NCI-H187 (cell line): ENCODE measurements around the gene NCR2.

Experiments used
- DNase-seq, 2 experiments: peaks; one replicate each; lab custom pipeline; 2025; lab: John Stamatoyannopoulos, UW

Gene NCR2

DNA sequence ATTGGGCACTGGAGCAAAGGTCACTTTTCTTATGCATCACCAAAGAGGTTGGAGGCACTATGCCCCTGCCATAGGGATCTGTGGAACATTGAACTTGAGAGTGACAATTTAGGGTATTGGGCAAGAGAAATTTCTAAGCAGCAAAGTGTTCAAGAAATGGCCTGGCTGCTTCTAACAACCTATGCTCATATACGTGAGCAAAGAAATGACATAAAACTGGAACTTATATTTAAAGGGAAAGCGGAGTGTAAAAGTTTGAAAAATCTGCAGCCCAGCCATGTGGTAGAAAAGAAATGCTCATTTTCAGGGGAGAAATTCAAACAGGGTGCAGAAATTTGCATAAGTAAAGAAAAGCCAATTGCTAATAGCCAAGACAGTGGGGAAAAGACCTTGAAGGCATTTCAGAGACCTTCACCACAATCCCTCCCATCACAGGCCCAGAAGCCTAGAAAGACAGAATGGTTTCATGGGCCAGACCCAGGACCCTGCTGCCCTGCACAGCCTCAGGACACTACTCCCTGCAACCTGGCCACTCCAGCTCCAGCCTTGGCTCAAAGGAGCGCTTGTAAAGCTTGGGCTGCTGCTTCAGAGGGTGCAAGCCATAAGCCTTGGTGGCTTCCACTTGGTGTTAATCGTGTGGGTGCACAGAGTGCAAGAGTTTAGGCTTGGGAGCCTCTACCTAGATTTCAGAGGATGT lies 24.4 kb downstream of the NCR2 start:
- DNase-seq, result no peak

DNA sequence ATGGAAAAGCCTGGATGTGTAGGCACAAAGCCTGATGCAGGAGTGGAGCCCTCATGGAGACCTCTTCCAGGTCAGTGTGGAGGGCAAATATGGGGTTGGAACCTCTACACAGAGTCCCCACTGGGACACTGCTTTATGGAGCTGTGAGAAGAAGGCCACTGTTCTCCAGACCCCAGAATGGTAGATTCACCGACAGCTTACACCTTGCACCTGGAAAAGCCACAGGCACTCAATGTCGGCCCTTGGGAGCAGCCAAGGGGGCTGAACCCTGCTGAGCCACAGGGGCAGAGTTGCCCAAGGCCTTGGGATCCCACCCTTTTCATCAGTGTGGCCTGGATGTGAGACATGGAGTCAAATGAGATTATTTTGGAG lies 24.9 kb downstream of the NCR2 start:
- DNase-seq, result no peak

DNA sequence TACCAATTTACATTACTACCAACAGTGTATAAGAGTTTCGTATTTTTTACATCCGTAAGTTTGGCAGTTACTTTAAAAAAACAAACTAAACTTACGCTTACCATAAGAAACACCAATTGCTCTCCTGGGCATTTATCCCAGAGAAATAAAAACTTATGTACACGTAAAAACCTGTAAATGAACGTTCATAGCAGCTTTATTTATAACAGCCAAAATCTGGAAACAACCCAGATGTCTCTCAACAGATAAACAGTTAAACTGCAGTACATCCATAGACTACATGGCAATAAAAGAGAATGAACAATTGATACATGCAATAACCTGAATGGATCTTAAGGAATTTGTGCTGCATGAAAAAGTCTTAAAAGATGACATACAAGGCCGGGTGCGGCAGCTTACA lies 30.7 kb downstream of the NCR2 start:
- DNase-seq, result no peak

DNA sequence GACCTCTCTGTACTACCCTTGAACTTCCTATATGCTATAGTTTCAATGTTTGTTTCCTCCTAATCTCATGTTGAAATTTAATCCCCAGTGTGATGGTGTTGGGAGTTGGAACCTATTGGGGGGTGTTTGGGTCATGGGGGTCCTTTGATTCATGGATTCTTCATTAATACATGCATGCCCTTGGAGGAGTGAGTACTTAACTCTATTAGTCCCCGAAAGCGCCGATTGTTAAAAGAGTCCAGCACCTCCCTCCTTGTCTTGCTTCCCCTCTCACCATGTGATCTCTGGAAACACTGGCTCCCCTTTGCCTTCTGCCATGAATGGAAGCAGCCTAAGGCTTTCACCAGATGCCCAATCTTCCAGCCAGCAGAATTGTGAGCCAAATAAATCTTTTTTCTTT lies 31.7 kb downstream of the NCR2 start:
- DNase-seq, result no peak

DNA sequence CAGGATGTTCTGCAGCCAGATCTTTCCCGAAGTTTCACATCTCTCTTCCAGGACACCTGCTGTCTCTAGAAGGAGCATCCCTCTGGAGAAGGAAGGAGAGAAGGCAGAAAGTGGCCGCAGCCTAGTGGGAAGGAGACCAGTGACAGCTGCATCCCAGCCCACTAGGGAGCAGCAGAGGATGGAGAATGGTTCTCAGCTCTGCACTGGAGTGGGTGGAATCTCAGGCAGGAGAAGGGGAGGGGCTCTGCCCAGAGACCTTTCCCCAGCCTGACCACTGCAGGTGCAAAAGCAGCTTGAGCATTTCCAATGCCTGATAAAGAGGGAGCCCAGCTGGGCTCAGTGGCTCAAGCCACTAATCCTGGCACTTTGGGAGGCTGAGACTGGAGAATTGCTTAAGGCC lies 32.3 kb downstream of the NCR2 start:
- peak; percentile 36 to 52 for DNase-seq

DNA sequence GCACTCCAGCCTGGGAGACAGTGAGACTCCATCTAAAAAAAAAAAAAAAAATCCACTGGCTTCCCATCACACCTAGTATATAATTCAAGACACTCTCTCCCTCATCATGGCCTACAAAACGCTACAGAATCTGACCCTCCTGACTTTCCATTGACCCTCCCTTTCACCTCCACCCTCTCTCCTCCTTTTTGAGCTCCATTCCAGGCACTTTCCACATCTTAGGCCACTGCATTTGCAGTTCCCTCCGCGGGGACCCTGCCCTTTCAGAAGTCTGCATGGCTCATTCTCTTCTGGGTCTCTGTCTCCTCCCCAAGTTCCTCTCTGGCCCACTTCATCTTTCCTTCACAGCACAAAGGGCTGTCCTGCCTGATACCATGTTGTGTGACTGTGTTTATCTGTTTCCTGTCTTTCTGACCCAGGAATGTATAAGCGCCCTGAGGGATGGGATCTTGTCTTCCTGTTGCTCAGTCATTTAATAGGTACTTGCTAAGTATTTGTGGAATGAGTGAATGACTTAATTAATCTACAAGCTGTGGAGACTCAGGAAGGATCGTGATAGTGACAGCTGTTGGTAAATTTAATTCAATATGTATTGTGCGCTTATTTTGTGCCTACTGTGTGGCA lies 35.2 kb downstream of the NCR2 start:
- no peak for DNase-seq

DNA sequence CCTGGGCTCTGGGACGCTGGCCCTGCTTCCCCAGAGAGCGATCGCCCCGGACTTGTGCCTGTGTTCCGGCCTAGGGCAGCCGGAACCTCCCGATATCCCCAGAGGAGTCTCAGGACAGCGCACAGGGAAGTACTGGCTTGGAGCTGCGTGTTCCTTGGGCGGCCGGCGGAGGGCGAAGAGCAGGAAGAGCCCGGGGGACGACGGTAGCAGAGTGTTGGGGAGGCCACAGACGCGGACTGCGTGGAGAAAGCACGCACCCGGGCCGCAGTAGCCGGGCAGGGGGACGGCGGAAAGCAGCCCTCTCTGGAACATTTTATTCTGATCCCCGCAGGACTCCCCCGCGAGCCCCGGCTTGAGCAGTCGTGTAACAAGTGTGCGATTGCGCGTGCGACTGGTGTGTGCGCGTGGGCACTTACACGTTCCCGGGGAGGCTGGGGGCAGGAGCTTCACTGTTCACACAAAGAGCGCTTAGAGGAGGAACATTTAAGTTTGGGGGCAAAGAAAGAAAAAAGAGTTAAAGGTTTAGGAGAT lies 36.1 kb downstream of the NCR2 start:
- DNase-seq, result no peak

DNA sequence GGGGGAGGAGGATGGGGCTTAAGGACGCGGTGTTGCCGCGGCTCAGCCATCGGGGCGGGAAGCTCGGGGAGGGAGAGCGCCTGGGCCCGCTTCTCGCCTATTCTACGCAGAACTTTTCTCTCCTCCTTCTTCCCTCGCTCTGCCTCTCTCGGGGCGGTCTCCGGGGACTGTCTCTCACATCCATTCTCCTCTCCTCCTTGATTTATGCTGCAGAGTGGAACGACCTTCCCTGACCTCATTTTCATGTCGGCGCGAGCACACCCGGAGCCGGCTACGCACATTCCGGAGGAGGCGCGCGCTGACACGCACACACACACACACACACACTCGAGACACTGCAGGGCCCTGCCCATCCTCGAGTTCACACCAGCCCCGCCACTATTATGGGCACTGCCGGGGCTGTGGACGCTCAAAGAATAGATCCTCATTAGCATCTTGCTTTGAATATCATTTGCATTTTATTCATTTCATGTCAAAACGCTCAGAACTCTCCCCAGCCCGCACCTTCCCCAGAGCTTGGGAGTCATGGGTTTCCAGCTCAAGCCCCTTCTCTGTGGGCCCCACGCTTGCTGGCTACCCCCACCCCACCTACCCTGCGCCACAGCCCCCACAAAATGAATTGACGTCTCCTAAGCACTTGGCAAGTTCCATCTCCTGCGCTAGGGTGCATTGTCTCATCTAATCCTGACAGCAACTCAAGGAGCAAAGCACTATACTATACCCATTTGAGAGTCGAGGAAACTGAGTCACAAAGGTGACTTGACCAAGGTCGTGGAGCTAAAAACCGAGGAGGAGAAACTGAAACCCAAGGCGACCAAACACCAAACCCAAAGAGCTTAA lies 36.8 kb downstream of the NCR2 start:
- no peak for DNase-seq

DNA sequence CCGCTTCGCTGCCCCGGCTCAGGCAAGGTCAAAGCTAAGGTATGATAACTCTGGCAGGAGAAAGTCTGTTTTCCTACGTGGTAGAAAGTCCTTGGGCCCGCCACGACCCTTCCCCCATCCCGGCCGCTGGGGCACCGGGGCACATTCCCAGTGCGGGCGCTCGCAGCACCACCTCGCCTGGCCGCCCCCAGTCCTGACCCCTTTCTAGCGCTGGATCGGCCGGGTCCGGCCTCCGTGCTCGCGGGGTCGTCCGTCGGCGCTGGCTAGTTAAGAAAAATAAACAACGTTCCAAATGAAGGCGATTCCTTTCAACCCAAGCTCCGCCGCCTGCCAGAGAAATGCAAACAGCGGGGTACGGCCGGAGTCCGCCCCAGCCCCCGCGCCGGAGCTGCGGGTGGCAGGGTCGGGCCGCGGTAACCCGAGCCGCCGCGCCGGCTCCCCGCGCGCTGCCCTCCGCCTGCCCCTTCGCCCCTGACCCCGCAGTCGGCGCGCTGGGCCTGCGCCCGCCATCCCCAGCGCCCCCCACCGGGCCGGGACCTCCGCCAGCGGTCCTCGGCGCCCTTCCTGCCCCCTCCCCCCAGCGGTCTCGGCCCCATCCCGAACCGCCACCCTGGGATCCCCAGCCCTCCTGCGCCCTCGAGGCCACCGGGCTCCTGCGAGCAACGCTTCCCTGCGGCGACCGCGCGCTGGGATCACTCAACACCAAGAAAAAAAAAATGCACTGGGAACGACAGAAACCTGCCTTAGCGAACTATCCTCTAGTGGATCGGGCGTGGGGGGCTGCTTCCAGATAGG lies 37.6 kb downstream of the NCR2 start:
- DNase-seq, result no peak

DNA sequence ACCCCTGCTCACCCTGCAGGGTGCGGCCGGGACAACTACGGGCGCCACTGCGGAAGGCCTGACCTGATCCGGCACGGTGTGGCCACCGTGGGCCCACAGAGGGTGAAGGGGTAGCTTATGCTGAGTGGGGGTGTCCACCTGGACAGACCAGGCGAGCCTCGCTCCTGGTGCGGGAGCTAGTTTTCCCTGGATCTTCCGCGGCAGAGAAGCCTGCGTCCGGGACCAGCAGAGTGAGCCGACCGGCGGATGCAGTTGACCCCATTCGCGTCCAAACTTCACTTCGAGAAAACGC lies 38.2 kb downstream of the NCR2 start:
- DNase-seq, result no peak

DNA sequence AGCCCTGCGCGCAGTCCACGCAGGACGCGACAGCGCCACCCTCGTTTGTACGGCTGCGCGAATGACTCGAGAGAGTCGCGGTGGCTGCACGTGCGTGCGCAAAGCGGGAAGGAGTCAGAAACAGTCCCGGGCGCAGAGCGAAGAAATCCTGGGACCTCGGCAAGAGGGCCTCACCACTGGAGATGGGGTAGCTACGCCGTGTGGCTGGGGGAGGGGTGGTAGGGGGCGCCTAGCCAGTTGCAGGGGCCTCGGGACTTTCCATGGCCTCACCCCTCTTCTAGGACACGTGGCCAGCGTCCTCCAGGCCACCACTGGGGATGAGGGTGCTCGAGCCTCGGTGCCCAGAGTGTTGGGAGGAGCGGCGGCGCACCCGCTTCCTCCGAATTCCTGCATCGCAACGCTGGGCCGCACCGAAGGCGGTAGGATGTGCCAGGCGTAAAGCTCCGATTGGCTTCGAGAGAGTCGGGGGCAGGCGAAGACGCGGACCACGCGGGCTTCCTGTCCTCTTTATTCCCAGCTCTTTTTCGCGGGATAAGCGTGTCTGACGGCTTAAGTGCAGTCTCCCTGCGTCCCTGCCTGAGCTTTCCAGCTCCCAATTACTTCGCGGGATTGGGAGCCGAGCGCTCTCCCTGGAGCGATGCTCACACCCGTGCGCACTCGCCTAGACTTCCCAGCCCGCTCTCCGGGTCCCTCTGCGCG lies 38.7 kb downstream of the NCR2 start:
- no peak for DNase-seq

DNA sequence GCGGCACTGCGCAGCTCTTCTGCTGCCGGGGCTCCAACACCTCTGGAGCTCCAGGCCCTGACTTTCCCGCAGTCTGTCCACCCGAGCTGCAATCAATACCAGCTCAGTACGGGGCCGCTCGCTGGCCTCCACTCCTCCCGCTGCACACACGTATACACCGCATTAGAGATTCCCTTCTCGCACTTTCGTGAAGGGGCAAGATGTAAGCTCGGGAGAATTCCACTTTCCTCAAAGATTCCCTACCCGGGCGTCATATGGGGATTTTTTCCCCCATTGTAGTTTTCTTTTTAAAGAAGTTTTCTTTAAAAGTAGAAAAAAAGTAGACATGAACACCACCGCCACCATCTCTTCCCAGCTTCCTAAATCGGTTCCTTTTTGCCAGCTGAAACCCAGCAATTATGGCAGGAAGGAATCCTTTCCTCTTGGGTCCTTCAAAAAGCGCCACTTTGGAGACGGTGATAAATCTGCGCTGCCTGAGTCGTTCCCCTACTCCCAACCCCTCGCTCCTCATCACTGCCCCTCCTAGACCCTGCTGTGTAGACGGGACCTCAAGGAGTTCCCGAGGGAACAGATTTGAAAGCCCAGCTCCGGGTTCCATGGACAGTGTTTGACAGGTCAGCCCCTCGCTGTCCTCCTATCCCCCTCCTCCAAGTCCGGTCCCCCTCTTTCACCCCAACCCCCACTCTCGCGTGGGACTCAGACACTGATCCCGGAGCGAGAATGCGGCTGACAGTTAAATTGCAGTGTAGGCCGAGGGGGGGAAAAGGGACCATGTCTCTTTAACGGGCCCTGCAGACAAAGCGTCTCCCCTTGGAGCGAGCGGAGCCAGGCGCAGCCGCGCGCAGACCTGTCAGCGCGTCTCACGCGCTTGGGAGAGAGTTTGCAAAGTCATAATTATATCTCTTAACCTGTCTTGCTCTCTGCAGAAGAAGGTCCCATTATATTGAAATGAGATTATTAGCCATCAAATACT lies 39.5 kb downstream of the NCR2 start:
- no peak for DNase-seq

DNA sequence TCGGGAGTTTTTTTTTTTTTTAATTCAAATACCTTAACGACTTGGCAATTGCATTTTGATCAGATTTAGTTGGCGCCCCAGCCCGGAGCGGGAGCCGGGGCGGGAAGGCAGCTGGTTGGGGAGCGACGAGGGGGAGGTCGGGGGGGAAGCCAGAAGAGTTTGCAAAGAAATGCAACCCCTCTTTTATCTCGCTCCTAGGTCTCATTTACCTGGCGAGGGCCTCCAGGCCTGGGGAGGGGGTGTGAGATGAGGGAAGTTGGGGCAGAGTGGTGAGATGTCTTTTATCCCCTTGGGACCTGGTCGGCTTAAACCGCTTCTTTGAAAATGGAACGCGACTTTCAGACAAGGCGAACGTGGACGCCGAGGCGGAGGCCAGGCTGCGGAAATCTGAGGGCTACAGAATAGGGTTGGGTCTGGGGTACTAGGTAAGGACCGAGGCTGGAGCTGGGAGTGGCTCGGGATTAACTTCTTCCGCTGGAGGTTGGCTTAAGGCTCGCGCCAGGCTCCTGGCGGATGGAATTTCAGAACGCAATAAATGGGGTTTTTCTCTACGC lies 40.3 kb downstream of the NCR2 start:
- DNase-seq, result no peak

DNA sequence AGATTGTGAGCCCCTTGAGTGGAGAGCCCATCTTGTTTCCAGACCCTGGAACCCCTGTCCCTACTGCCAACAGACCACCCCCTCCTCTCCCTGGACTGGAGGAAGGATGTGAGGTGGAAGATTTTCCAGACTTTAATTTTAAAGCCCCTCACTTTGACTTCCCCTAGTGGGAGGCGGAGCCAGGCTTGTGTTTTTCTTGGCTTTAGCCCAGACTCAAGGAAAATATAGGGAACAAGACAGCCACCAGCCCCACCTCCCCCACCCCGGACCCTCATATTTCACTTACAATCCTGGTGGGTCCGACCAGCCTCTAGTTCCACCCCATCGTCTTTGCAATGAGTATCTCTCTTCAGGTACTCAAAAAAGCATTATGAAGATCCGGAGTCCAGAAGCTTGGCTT lies 40.8 kb downstream of the NCR2 start:
- no peak for DNase-seq

DNA sequence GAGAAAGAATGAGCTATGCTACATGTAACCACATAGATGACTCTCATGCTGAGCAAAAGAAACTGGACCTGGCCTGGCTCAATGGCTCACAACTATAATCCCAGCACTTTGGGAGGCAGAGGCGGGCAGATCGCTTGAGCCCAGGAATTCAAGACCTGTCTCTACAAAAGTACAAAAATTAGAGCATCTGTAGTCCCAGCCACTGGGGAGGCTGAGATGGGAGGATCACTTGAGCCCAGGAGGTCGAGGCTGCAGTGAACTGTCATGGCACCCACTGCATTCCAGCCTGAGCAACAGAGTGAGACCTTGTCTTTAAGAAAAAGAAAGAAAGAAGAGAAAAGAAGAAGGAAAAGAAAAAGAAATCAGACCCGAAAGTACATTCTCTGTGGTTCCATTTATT lies 41.7 kb downstream of the NCR2 start:
- DNase-seq, result no peak

DNA sequence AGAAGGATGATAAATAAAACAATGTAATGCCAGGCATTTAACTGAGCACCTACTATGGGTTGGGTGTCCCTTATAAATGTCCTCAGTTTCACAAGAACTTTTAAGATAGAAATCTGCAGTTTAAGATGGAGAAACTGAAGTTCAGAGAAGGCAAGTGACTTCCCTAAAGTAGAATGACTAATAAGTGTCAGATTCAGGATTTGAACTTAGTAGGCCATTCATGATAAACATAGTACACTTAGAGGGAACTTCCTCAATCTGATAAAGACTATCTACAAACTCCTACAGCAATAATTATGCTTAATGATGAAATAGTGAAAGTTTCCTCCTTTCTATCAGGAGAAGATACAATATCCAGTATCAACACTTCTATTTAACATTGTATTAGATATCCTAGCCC lies 43.9 kb downstream of the NCR2 start:
- DNase-seq, result no peak

DNA sequence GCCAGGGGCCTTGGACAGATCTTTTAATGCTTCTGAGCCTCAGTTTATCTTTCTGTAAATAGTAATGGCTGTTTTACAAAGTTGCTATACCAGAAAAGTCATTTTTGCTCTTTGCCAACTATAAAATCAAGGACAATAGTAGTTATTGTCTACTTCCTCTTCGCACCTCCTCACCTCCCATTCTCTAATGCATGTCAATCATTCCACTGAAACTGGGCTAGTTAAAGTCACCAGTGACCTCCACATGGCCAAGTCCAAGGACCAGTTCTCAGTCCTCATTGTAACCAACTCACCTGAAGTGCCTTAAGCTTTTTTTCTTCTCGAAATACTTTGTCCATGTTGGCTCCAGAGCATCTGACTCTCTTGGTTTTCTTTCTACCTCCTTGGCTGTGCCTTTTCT lies 51.2 kb downstream of the NCR2 start:
- DNase-seq, result no peak

DNA sequence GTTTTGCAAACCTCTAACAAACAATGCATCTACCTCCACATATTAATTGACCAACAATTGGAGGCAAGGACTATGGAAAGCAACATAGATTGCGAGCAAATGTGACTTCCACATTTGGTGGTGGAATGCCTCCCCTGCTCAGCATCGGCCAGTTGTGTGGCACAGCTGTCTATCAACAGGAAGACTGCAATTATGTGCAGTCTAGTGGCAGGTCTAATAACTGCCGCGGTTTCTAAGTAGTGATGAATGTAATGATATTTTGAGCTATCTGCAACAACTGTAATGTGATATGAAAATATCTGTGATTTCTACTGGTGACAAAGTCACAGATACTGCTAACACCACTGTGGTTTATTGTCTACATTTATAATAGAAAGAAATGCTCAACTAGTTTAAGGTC lies 56.8 kb downstream of the NCR2 start:
- no peak for DNase-seq

DNA sequence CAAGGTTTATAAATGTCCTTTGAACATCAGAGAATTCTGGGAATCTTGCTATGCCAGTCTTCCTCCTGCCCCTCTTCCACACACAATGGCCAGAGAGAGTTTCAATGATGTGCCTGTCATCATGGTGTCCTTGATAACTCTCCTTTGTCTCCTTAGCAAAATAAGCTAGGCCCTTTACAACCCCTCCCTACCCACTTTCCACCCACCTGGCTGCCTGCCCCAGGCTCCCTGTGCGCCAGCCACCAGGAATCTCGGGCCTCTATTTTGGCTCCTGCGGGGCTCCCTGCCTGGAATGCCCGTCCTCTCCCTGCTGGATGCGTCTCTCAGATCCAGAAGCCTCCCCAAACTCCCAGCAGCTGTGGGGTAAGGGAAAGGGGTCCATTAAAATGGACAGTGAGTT lies 60.9 kb downstream of the NCR2 start:
- DNase-seq, result no peak

DNA sequence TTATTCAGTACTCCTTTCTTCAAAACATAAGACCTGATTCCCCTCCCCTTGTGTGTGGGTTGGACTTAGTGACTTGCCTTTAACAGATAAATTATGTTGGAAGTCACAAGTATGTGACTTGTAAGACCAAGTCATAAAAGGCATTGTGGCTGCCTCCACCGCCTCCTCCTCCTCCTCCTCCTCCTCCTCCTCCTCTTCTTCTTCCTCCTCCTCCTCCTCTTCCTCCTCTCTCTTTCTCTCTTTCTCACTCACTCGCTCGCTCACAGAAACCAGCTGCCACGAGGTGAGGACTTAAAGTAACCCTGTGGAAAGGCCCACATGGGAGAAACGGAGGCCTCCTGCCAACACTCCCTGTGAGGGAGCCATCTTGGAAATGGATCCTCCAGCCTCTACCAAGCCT lies 64.0 kb downstream of the NCR2 start:
- DNase-seq, result no peak
